Memory B cell (primary cell): ENCODE measurements around the gene SLC12A3.

Experiments used
- ATAC-seq: fragments of 150-1000 bp; cut with Tn5 transposase; 2 replicates; pipeline ENCODE4 v1.10.0; 2021; ENCODE audit warnings: low read depth, mild to moderate bottlenecking, moderate library complexity
- DNase-seq, 2 donors: peaks; one replicate each; pipeline ENCODE4 v3.0.0; 2022; ENCODE audit warnings: low spot score in 2 of 2
- H3K27ac Mint-ChIP-seq: one replicate; pipeline ENCODE4 v1.8.0; 2022; ENCODE audit warnings: mild to moderate bottlenecking, moderate library complexity, mixed read lengths
- H3K27me3 Mint-ChIP-seq: one replicate; pipeline ENCODE4 v1.8.0; 2022; ENCODE audit warnings: mixed read lengths
- H3K36me3 Mint-ChIP-seq: one replicate; pipeline ENCODE4 v1.8.0; 2022; ENCODE audit warnings: mild to moderate bottlenecking, mixed read lengths
- H3K4me1 Mint-ChIP-seq: one replicate; pipeline ENCODE4 v1.8.0; 2022; ENCODE audit warnings: mixed read lengths
- H3K4me3 Mint-ChIP-seq: one replicate; pipeline ENCODE4 v1.8.0; 2022; ENCODE audit warnings: mild to moderate bottlenecking, moderate library complexity, mixed read lengths
- H3K9me3 Mint-ChIP-seq: one replicate; pipeline ENCODE4 v1.8.0; 2022; ENCODE audit warnings: mixed read lengths

The SLC12A3 gene

DNA sequence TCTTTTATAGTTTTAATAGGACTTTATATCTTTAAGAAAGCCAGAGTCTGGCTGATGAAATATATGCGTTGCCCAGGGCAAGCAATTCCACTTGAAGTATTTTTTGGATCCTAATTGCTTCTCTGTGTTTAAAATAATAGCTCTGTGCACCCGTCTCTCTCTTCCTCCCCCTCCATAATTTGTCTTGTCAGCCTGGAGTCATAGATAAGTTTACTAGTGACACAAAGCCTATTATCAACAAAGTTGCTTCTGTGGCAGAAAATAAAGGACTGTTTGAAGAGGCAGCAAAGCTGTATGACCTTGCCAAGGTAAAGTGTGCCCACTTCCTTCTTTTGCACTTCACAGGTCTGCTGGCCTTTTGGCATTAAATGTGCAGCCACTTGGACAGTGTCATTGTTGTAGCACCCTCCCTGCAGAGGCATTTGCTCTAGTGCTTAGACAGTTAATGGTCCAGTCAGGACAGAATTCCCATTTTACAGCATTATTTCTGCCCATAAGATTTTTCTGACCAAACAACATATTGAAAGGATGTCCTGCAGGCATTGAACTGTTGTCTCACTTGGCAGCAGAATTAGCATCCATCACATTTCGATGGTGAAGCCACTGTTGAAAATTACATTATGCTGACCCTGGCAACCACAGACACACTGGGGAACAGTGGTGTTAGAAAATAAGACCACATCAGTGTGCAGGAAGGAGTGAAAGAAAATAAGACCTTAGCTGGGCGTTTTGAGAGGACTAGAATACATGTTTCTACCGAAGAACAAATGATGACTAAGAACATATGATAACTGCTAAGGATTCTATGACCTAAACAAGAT lies 28.4 kb upstream of the SLC12A3 start:
- H3K36me3 Mint-ChIP-seq = peaks cover 29% of the 10 kb centered on the region
- DNase-seq = no peak

DNA sequence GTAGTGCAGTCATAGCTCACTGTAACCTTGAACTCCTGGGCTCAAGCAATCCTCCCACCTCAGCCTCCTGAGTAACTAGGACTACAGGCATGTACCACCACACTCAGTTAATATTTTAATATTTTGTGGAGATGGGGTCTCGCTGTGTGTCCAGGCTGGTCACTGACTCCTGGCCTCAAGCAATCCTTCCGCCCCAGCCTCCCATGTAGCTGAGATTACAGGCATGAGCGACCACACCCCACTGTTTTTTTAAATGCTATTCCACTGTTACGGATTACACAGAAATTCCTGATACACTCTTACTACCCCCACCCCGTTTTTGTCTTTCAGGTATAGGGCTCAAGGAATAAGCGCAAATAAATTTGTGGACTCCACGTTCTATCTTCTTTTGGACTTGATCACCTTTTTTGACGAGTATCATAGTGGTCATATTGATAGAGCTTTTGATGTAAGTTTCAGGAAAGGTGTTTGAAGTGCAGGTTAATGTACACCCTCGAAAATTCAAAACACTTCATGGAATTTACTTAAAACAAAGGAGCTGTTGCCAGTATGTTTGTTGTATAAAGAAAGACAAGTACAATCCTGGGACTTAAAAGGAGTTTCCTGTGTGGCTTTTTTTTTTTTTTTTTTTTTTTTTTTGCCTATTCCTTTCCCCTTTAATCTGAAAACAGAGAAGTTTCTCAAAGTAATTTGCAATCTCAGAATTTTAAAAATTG lies 26.2 kb upstream of the SLC12A3 start:
- peaks cover 22% of the 10 kb centered on the region for H3K36me3 Mint-ChIP-seq
- H3K27ac Mint-ChIP-seq = no peak overlapping the region
- H3K27me3 Mint-ChIP-seq = no peaks in the 10 kb centered on the region
- no peaks in the 10 kb centered on the region for H3K9me3 Mint-ChIP-seq
- no peak overlapping the region for H3K4me3 Mint-ChIP-seq
- ATAC-seq = no peak
- no peaks in the 10 kb centered on the region for H3K4me1 Mint-ChIP-seq
- DNase-seq = no peak

More for the DNA sequence above, 28.4 kb upstream of the SLC12A3 start:
- H3K4me3 Mint-ChIP-seq = no peak overlapping the region
- H3K27ac Mint-ChIP-seq = peak overlapping the region; percentile 62
- H3K27me3 Mint-ChIP-seq = no peaks in the 10 kb centered on the region
- no peaks in the 10 kb centered on the region for H3K9me3 Mint-ChIP-seq
- no peaks in the 10 kb centered on the region for H3K4me1 Mint-ChIP-seq
- ATAC-seq = no peak

DNA sequence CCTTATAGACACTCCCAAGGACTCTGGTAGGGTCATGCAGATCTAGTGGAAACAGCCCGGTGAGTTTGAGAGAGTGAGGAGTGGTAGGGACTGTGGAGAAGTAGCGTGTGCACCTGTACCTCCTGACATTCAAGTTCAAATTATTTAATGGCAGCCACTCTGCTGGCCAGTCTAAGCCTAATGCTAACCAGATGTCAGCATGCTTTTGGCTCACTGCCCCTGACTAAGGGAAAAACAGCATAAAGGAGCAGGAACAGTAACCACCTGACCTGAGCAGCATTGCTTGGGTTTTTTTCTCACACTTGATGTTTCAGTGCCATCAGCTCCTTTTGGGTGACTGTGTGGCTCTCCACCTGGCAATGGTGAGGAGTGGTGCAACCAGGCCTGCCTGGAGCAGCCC lies 23.8 kb upstream of the SLC12A3 start:
- peaks cover 25% of the 10 kb centered on the region for H3K36me3 Mint-ChIP-seq
- no peak for DNase-seq
- H3K9me3 Mint-ChIP-seq = no peaks in the 10 kb centered on the region
- ATAC-seq = no peak
- H3K27ac Mint-ChIP-seq = no peak overlapping the region
- H3K4me3 Mint-ChIP-seq = no peak overlapping the region
- H3K4me1 Mint-ChIP-seq = no peaks in the 10 kb centered on the region
- no peaks in the 10 kb centered on the region for H3K27me3 Mint-ChIP-seq

DNA sequence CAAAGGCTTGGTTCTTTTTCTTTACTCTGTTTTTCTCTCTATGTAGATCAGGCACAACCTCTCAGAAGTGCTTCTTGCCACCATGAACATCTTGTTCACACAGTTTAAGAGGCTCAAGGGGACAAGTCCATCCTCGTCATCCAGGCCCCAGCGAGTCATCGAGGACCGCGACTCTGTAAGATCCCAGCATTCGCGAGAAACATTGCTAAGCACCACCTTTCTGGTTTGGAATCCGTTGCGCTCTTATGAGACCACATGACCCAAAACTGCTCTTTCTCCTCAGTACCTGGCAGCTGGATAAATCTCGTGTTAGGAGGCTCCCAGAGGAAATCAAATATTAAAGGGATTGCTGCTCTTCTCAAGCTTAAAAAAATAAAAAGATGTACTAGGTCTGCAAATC lies 23.3 kb upstream of the SLC12A3 start:
- Mint-ChIP-seq H3K9me3 (no peaks in the 10 kb centered on the region), H3K27ac (no peak overlapping the region), H3K27me3 (no peaks in the 10 kb centered on the region), H3K4me1 (no peaks in the 10 kb centered on the region), H3K4me3 (no peak overlapping the region), H3K36me3 (peaks cover 25% of the 10 kb centered on the region)
- ATAC-seq (no peak), DNase-seq (no peak)

DNA sequence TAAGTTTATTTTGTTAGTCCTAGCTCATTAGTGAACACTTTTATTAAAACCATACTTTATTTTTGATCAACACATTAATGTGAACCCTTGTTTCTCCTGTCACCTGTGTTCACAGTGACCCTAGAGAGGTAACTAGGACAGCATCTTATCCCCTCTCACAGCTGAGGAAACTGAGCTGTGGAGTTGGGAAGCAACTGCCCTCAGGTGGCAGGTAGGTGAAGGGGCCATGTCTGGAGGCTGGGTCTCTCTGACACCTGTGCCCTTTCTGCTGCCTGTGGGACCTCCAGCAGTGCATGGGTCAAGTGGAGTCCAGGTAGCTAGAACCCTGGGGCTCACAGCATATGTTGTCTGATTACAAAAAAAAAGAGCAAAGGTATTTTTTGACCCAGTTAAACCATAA lies 22.9 kb upstream of the SLC12A3 start:
- ATAC-seq (no peak), DNase-seq (no peak)
- H3K4me1 Mint-ChIP-seq = peaks cover 3% of the 10 kb centered on the region
- H3K27me3 Mint-ChIP-seq = no peaks in the 10 kb centered on the region
- no peak overlapping the region for H3K4me3 Mint-ChIP-seq
- peaks cover 25% of the 10 kb centered on the region for H3K36me3 Mint-ChIP-seq
- H3K9me3 Mint-ChIP-seq = no peaks in the 10 kb centered on the region
- no peak overlapping the region for H3K27ac Mint-ChIP-seq

DNA sequence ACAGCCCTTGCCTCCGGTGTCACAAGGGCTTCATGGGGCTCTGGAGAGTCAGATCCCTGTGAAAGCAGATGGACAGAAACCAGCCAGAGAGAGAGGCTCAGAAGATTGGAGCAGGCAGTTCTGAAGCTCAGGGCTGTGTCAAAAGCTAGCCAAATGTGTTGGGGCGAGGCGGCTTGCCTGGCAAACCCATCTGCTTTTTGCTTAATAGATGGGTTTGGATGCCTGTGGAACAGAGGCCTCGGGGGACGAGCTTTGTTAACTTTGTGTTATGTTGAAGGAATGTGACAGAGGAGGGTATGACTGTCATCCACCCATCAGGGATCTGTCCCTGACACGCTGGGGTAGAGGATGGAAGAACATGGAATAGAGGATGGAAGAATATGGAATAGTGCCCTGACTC lies 21.0 kb upstream of the SLC12A3 start:
- ATAC-seq (no peak), DNase-seq (no peak)
- Mint-ChIP-seq H3K36me3 (peaks cover 25% of the 10 kb centered on the region), H3K4me1 (peaks cover 12% of the 10 kb centered on the region), H3K4me3 (no peak overlapping the region), H3K27ac (peak overlapping the region; percentile 76), H3K9me3 (no peaks in the 10 kb centered on the region), H3K27me3 (no peaks in the 10 kb centered on the region)

DNA sequence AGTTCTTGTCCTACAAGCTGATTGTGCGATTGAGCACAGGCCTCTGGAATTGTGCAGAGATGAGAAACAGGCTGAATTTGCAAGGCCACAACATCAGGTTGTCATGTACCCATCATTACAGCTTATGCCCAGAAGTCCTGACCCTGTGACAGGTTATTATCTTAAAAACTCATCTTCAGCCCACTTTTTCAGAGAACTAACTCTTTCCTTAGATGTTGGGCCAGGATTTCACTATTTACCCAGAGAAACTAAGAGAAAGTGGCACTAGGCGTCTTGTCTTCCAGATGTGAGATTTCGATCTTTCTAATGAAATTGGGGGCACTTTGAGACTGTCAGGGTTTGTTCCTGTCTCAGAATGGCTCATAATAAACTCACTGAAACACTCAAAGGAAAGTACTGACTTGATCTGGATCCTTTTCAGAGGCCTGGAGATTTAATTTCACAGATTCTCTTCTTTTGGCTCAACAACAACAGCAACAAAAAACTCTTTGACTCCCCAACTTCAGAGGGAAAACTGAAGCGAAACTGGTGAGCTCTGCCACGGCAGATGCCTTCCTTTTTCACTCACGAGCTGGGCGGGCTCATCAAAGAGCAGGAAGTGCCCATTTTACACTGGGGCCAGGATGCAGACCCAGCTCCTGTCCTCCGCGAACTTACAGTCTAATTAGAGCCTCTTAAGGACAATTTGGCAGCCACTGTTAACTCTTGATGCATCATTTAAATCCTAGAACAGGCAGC lies 17.7 kb upstream of the SLC12A3 start:
- no peaks in the 10 kb centered on the region for H3K27me3 Mint-ChIP-seq
- DNase-seq (no peak), ATAC-seq (peak; percentile 93)
- no peaks in the 10 kb centered on the region for H3K9me3 Mint-ChIP-seq
- peak overlapping the region; percentile 21 for H3K4me3 Mint-ChIP-seq
- peaks cover 15% of the 10 kb centered on the region for H3K4me1 Mint-ChIP-seq
- H3K27ac Mint-ChIP-seq = peak overlapping the region; percentile 90
- H3K36me3 Mint-ChIP-seq = peaks cover 9% of the 10 kb centered on the region

DNA sequence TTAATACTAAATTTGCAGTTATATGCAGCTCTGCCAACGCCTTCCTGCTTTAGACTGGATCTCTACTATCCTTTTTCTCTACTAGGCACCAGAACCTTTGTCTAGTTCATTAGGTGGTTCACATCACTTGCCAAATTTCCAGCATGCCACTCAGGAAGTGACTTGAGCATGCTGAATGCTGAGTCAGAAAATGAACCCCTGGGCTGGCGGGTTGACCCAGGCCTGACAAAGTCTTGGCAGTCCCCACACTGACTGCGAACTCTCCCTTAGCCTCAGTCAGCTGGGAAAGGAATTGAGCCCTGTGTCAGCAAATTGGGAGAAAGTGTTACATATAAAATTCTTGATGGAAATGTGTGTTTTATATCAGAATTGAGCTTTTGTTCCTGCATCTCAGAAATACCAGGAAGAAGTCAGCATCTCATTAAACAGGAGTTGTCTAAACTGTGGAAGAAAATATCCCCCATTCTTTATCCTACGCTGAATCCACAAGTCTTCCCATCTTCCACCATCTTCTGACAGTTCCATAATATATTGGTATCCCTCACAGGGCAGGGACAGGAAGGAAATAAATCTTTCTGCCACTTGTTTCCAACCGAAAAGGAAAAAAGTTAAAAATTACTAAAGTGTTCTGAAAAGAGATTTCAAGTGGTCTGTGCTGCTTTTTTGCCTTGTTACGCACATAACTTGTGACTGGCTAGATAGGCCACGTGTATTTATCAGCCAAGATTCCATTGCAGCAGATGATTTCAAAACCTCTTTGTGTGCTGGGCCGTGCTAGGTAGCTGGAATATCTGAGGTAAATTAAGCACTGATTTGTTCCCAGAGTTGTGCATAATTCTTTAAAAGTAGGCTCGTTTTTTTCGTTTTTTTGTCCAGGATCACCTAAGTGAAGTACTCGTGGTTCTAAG lies 16.7 kb upstream of the SLC12A3 start:
- Mint-ChIP-seq H3K4me1 (peaks cover 15% of the 10 kb centered on the region), H3K4me3 (no peak overlapping the region), H3K9me3 (no peaks in the 10 kb centered on the region), H3K27ac (peak overlapping the region; percentile 90), H3K36me3 (peaks cover 7% of the 10 kb centered on the region), H3K27me3 (no peaks in the 10 kb centered on the region)
- no peak for ATAC-seq
- no peak for DNase-seq

DNA sequence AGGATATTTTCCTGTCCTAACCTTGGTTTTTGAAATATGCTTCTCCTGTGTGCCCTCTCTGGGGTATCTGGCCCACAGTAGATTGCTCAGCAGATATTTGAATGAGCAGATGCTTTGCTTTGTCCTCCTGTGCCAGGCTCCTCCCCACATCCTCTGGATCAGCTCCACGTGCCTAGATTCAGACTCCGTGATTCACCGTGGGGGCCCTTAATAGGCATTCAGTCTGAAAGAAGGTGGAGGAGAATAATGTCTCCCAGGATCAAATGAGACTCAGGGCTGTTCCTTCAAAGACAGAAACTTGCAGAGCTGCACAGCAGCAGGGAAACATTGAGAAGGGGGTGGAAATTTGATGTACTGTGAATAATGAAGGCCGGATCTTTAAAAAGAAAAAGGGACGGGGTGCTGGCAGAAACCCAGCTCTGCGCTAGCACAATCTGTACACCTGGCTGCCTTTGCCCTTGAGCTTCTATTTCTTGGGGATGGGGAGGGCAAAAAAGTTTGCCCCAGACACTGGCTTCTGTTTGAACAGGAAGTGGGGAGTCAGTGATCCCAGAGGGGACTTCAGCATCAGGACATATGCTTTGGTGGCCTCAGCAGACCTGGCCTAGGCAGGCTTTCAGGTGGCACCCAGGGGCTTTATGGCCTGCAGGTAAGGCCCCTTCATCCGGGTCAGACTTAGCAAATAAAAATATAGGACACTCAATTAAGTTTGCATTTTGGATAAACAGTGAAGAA lies 15.9 kb upstream of the SLC12A3 start:
- no peak for ATAC-seq
- peaks cover 1% of the 10 kb centered on the region for H3K36me3 Mint-ChIP-seq
- no peak for DNase-seq
- H3K4me1 Mint-ChIP-seq = peaks cover 15% of the 10 kb centered on the region
- H3K27me3 Mint-ChIP-seq = no peaks in the 10 kb centered on the region
- H3K9me3 Mint-ChIP-seq = no peaks in the 10 kb centered on the region
- no peak overlapping the region for H3K27ac Mint-ChIP-seq
- no peak overlapping the region for H3K4me3 Mint-ChIP-seq

DNA sequence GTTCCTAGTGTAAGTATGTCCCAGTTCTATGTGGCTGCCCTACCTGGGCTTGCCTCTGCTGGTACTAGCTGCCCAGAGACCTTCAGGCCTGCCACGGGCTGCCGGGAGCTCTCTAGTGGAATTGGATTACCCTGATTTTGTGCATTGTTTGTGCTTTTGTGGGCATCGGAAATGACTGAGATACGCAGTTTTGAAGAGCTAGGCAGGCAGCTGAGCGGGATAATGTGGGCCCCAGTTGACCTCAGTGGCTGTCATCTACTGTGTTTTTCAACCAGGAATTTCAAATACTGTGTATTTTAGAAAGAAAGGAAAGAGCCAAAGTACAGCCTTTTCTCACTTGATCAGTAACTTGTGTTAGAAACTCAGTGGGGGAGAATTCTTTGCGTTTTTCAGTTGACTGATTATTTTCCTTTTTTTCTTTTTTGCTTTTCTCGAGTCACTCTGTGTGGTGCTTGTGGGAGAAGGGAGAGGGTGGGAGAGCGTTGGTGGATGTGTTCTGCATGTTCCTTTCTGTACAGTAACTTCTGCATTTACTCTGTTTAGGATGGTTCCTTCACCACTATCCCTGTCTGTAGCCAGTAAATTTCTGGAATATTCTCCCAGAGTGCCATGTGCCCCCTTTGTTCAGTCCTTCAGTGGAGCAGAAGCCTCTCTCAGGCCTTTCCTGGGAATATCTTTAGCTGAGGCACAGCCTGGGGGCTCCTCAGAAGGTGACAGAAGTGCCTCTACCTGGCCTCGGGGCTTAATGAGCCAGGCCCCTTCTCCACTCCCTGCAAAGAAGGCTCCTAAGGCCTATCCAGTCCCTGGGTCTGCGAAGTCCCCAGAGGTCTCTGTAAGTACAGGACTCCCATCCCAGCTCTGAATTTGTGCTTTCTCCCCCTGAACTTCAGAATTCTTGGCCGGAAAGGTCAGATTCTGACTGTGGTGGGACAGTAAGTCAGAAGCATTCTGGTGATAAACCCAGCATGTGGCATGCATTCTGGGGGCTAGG lies 15.0 kb upstream of the SLC12A3 start:
- ATAC-seq (no peak), DNase-seq (no peak)
- Mint-ChIP-seq H3K4me3 (no peak overlapping the region), H3K27ac (no peak overlapping the region), H3K4me1 (peaks cover 15% of the 10 kb centered on the region), H3K27me3 (no peaks in the 10 kb centered on the region), H3K9me3 (no peaks in the 10 kb centered on the region), H3K36me3 (no peaks in the 10 kb centered on the region)

DNA sequence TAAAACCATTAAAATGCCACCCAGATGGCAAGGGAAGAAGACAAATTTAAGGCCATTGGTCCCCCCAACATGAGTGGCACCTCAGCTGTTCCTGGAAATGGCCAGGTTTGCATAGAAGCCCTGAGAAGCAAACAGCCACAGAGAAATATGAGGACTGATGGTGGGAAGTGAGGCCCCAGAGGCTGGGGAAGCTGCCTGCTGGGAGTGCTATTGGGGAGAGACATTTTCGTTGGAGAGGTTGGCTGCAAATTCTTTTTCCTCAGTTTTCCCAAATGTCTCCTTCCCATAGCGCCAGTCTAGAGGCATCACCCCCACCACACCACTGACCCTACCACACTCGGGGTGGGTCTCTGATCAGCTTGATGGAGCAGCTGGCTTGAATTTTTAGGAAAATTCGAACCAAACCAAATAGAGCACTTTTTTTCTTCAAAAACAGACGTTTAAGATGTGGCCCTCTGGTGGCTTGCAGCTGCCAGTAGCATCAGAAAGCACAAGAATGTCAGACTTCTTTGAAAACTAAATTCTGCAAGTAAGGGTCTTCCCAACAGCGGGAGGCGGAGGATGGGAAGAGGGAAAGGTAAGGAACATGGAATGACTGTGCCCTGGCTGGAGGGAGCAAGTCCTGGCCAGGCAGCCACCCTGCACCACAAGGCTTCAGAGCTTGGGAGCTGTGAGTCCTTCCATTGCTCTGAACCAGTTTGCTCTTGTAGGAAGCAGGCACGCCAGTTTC lies 13.2 kb upstream of the SLC12A3 start:
- Mint-ChIP-seq H3K9me3 (no peaks in the 10 kb centered on the region), H3K27me3 (no peaks in the 10 kb centered on the region), H3K4me1 (peaks cover 13% of the 10 kb centered on the region), H3K4me3 (no peak overlapping the region), H3K36me3 (no peaks in the 10 kb centered on the region), H3K27ac (no peak overlapping the region)
- DNase-seq = no peak
- no peak for ATAC-seq

DNA sequence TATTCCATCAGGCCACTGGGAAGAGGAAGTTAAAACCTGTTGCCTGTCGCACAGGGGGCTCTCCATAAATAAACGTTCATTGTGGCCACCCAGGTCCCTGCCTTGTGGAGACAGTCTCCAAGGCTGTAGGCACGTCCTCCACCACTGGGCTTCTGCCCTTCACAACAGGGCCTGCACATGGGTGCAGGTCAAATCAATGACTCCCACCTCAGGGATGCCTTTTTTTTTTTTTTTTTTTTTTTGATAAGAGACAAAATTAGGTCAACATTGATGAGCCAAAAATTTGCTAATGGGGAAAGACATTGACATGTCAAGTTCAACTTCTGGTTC lies 12.6 kb upstream of the SLC12A3 start:
- DNase-seq = no peak
- no peak overlapping the region for H3K4me3 Mint-ChIP-seq

More for the DNA sequence above, 12.6 kb upstream of the SLC12A3 start:
- Mint-ChIP-seq H3K9me3 (no peaks in the 10 kb centered on the region), H3K27me3 (no peaks in the 10 kb centered on the region), H3K36me3 (no peaks in the 10 kb centered on the region), H3K4me1 (peaks cover 10% of the 10 kb centered on the region), H3K27ac (no peak overlapping the region)
- ATAC-seq = no peak
